Measurements from ENCODE around the gene U2AF2. TPM values are rescaled to one million over a fixed set of nuclear protein-coding genes. Genes with fewer than 3 reads are reported as not detected.

U2AF2 gene
- total RNA-seq, 6 experiments from 2014 or later: 55.1 to 75.6 (median 63.5) TPM

DNA sequence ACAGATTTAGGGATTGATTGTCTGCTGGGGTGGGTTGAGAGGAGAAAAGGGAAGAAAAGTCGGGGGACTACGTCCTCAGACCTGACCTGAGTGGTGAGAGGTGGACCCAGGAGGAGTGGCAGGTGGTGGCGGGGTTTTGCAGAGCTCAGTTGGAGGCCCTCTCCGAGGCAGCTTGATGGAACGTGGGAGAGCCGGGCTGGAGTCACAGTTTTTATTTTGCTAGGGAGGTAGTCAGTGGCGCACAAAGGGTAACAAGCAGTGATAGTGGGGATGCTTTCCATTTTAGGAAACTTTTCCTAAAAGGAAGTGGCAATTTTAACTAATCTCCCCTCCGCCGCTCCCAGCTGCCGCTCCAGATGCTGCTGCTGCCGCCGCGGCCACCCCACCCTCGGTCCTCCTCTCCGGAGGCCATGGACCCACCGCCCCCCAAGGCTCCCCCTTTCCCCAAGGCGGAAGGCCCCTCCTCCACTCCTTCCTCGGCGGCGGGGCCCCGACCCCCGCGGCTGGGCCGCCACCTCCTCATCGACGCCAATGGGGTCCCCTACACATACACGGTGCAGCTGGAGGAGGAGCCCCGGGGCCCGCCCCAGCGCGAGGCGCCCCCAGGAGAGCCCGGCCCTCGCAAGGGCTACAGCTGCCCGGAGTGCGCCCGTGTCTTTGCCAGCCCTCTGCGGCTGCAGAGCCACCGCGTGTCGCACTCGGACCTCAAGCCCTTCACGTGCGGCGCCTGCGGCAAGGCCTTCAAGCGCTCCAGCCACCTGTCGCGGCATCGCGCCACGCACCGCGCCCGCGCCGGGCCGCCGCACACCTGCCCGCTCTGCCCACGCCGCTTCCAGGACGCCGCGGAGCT is 12.5 kb upstream of the U2AF2 start:
- TF ChIP-seq POLR2A (IDR thresholded peaks at IDR 0.05): no peak
- TF ChIP-seq, protein P1, sequence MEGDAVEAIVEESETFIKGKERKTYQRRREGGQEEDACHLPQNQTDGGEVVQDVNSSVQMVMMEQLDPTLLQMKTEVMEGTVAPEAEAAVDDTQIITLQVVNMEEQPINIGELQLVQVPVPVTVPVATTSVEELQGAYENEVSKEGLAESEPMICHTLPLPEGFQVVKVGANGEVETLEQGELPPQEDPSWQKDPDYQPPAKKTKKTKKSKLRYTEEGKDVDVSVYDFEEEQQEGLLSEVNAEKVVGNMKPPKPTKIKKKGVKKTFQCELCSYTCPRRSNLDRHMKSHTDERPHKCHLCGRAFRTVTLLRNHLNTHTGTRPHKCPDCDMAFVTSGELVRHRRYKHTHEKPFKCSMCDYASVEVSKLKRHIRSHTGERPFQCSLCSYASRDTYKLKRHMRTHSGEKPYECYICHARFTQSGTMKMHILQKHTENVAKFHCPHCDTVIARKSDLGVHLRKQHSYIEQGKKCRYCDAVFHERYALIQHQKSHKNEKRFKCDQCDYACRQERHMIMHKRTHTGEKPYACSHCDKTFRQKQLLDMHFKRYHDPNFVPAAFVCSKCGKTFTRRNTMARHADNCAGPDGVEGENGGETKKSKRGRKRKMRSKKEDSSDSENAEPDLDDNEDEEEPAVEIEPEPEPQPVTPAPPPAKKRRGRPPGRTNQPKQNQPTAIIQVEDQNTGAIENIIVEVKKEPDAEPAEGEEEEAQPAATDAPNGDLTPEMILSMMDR (IDR thresholded peaks at IDR 0.05): no peak
- WGBS (ENCODE audit: insufficient coverage, low coverage, low lambda C conversion rate, missing lambda C conversion rate): 2% methylated on average over 9 of the region's 65 CpGs
- Histone ChIP-seq H3K4me1 (peaks cover 0 to 37% (median 10%) of the 10 kb centered on the region in 4 donors), H3K9me3 (no peaks in the 10 kb centered on the region), H3K27ac (peak overlapping the region; percentile 47 to 76 (median 67)), H3K36me3 (peaks cover 0 to 10% (median 0%) of the 10 kb centered on the region in 4 donors), H3K27me3 (no peaks in the 10 kb centered on the region), H3K4me3 (peak overlapping the region; percentile 74 to 85 (median 81))
- ATAC-seq (peak; percentile 0 to 3 (median 2)), DNase-seq (peak in 2 of 3 donors; percentile 30 to 71)
- intact Hi-C loops (cut with DNase I): no loop called here

DNA sequence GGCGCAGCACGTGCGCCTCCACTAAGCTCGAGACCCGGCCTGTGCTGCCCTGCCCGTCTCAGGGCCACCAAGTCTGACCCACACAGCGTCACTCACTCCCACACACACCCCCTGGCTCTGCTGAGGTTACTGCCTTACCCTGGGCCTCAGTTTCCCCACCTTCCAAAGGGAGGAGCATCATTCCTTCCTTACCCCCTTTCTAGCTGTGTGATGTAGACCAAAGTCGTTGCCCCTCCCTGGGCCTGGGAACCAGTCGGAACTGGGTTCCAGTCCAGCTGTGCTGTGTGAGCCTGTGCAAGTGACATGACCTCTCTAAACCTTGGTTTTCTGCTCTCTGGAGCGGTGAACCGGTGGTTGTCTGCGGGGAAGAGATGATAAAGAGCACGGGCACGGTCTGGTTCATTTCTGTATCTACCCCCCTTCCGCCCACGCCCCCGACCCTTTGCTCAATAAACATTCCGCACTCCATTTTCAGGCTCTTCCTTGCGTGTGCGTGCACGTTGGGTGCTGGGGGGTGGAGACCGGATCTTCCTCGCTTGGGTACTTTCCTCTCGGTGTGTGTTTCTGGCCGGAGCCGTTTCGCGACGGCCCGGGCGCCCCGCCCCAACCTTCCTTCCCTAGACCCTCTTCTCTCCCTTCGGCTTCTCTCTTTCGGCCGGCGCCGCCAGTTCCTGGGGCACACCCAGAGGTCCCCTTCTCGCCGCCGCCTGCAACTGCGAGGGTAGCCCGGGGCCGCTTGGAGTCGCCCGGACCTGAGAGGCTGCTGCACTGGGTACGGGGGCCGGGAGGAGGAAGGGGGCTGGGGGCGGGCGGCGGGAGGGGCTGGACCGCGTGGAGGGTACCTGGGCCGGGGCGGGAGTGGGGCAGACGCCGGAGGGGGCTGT is 11.6 kb upstream of the U2AF2 start, which contains the start of gene ZNF581:
Gene ZNF581 (plus strand): TSS at position 647 of the 884 bp plus-strand sequence. CDS start 923 bp downstream, outside the sequence.
- WGBS (ENCODE audit: insufficient coverage, low coverage, low lambda C conversion rate, missing lambda C conversion rate): 3% methylated on average over 22 of the region's 56 CpGs
- H3K9me3 ChIP-seq: no peaks in the 10 kb centered on the region
- TF ChIP-seq, protein P1 (IDR thresholded peaks at IDR 0.05): no peak
- TF ChIP-seq POLR2A (IDR thresholded peaks at IDR 0.05): no peak
- peaks cover 0 to 10% (median 0%) of the 10 kb centered on the region in 4 donors for H3K36me3 ChIP-seq
- peak within 1 kb of the TSS; percentile 74 to 85 (median 81) for H3K4me3 ChIP-seq
- H3K27me3 ChIP-seq: no peaks in the 10 kb centered on the region
- ATAC-seq (peak; percentile 54 to 62 (median 61)), DNase-seq (peak; percentile 67 to 78 (median 78))
- peak within 1 kb of the TSS; percentile 63 to 76 (median 67) for H3K27ac ChIP-seq
- intact Hi-C loops (cut with DNase I): no loop called here
- peaks cover 0 to 40% (median 12%) of the 10 kb centered on the region in 4 donors for H3K4me1 ChIP-seq

DNA sequence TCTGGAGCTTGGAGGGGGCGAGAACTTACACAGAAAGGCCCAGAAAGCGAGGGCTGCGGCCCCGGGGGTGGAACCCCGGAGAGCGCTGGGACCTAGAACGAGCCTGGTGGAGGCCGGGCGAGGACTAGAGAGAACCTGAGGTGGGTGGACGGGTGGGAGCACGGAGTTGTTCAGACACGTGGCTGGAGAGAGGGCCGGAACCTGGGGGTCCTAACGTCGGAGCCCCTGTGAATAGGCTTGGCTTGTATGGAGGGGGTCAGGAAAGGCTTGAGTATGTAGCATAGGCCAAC is 11.0 kb upstream of the U2AF2 start:
- TF ChIP-seq, protein P1 (IDR thresholded peaks at IDR 0.05): no peak
- no peak for TF ChIP-seq POLR2A (IDR thresholded peaks at IDR 0.05)
- peak overlapping the region; percentile 63 to 76 (median 67) for H3K27ac ChIP-seq
- DNase-seq: peak in 1 of 3 donors; percentile 57

DNA sequence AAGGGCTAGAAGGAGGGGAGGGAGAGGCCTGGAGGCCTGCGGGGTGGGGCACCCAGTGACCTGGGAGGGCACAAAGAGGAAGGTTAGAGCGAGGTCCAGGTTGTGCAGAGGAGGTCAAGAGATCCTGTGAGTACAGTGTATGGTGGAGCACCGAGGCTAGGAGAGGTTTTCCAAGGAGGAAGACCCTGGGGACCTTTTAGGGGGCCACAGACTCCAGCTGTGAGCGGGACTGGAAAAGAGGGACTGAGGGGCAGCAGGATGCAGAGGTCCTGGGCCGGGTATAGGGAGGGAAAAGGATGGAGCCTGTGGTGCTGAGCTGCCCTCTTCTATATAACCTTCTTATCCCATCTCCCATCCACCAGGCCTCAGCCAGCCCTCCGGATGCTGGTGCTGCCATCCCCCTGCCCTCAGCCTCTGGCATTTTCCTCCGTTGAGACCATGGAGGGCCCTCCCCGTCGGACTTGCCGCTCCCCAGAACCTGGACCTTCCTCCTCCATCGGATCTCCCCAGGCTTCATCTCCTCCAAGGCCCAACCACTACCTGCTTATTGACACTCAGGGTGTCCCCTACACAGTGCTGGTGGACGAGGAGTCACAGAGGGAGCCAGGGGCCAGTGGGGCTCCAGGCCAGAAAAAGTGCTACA is 10.5 kb upstream of the U2AF2 start:
- Histone ChIP-seq H3K36me3 (peaks cover 0 to 10% (median 0%) of the 10 kb centered on the region in 4 donors), H3K4me1 (peaks cover 0 to 44% (median 11%) of the 10 kb centered on the region in 4 donors), H3K27ac (peak overlapping the region; percentile 63 to 76 (median 67)), H3K27me3 (no peaks in the 10 kb centered on the region), H3K9me3 (no peaks in the 10 kb centered on the region), H3K4me3 (peak overlapping the region; percentile 74 to 85 (median 81))
- TF ChIP-seq, protein P1 (IDR thresholded peaks at IDR 0.05): no peak
- TF ChIP-seq POLR2A (IDR thresholded peaks at IDR 0.05): no peak
- DNase-seq (peak in 2 of 3 donors; percentile 24 to 50), ATAC-seq (no peak)
- 34% methylated on average over 8 of the region's 12 CpGs for WGBS (ENCODE audit: insufficient coverage, low coverage, low lambda C conversion rate, missing lambda C conversion rate)
- intact Hi-C loops (cut with DNase I): no loop called here

More for the DNA sequence above, 11.0 kb upstream of the U2AF2 start:
- no peaks in the 10 kb centered on the region for H3K27me3 ChIP-seq
- WGBS (ENCODE audit: insufficient coverage, low coverage, low lambda C conversion rate, missing lambda C conversion rate): 1% methylated on average over 9 of the region's 15 CpGs
- H3K9me3 ChIP-seq: no peaks in the 10 kb centered on the region
- no peak for ATAC-seq
- intact Hi-C loops (cut with DNase I): no loop called here
- peaks cover 0 to 44% (median 12%) of the 10 kb centered on the region in 4 donors for H3K4me1 ChIP-seq
- H3K4me3 ChIP-seq: peak overlapping the region; percentile 74 to 85 (median 81)
- H3K36me3 ChIP-seq: peaks cover 0 to 10% (median 0%) of the 10 kb centered on the region in 4 donors
